Neural crest cell (in vitro differentiated cells): ENCODE data around the gene TMEM182. TPM values are rescaled to one million over a fixed set of nuclear protein-coding genes. Genes with fewer than 3 reads are reported as not detected.

Experiments used
- DNase-seq: peaks from one replicate; pipeline ENCODE4 v3.0.0; 2021; ENCODE audit warnings: low read depth, mixed read lengths, low spot score
- H3K27ac Mint-ChIP-seq: one replicate; pipeline ENCODE4 v1.8.0; 2021; ENCODE audit warnings: mild to moderate bottlenecking, mixed read lengths; ENCODE audit not compliant: unreplicated experiment
- H3K27me3 Mint-ChIP-seq: 2 replicates; pipeline ENCODE4 v1.8.0; 2021; ENCODE audit warnings: low read depth, mild to moderate bottlenecking, mixed read lengths
- H3K36me3 Mint-ChIP-seq: 2 replicates; pipeline ENCODE4 v1.8.0; 2021; ENCODE audit warnings: low read depth, mild to moderate bottlenecking, mixed read lengths
- H3K4me1 Mint-ChIP-seq: 2 replicates; pipeline ENCODE4 v1.8.0; 2021; ENCODE audit warnings: mixed read lengths
- H3K4me3 Mint-ChIP-seq: one replicate; pipeline ENCODE4 v1.8.0; 2021; ENCODE audit warnings: mild to moderate bottlenecking, mixed read lengths
- H3K9me3 Mint-ChIP-seq: 2 replicates; pipeline ENCODE4 v1.8.0; 2021; ENCODE audit warnings: mixed read lengths
- CTCF ChIP-seq: fragments of 200-600 bp; sonication (generic); conservative IDR thresholded peaks from 2 replicates; pipeline ENCODE4 v1.5.0; 2021; ENCODE audit warnings: antibody characterized with exemption, mild to moderate bottlenecking
- total RNA-seq: library from RNA; stranded (reverse); gene quantifications from 2 replicates; pipeline ENCODE4 v1.2.1, GENCODE V29; 2021

Gene TMEM182
- total RNA-seq, 1 donor from 2014 or later = 5.9 TPM

- TF ChIP-seq CTCF = no peak
- peaks cover 3% of the 10 kb centered on the region for H3K9me3 Mint-ChIP-seq
- H3K4me1 Mint-ChIP-seq = no peaks in the 10 kb centered on the region
These were observed 8.7 kb downstream of the TMEM182 start for GRCh38 chr2:102770506-102770905.

GRCh38 chr2:102771114-102771513, 9.3 kb downstream of the TMEM182 start:
- peaks cover 16% of the 10 kb centered on the region for H3K36me3 Mint-ChIP-seq
- no peak for TF ChIP-seq CTCF
- DNase-seq = no peak
- H3K4me1 Mint-ChIP-seq = no peaks in the 10 kb centered on the region
- no peak overlapping the region for H3K4me3 Mint-ChIP-seq
- peaks cover 3% of the 10 kb centered on the region for H3K9me3 Mint-ChIP-seq
- H3K27me3 Mint-ChIP-seq = no peaks in the 10 kb centered on the region
- H3K27ac Mint-ChIP-seq = no peak overlapping the region

More at GRCh38 chr2:102770506-102770905, 8.7 kb downstream of the TMEM182 start:
- no peak for DNase-seq
- Mint-ChIP-seq H3K4me3 (no peak overlapping the region), H3K27ac (no peak overlapping the region), H3K36me3 (peaks cover 16% of the 10 kb centered on the region), H3K27me3 (no peaks in the 10 kb centered on the region)

GRCh38 chr2:102772659-102773058, 10.8 kb downstream of the TMEM182 start:
- Mint-ChIP-seq H3K36me3 (peaks cover 18% of the 10 kb centered on the region), H3K4me1 (no peaks in the 10 kb centered on the region), H3K4me3 (no peak overlapping the region), H3K9me3 (peaks cover 10% of the 10 kb centered on the region), H3K27me3 (no peaks in the 10 kb centered on the region), H3K27ac (no peak overlapping the region)
- TF ChIP-seq CTCF = no peak
- no peak for DNase-seq

- Mint-ChIP-seq H3K36me3 (peaks cover 14% of the 10 kb centered on the region), H3K9me3 (peaks cover 10% of the 10 kb centered on the region), H3K4me3 (no peak overlapping the region), H3K27ac (no peak overlapping the region), H3K4me1 (no peaks in the 10 kb centered on the region), H3K27me3 (no peaks in the 10 kb centered on the region)
- no peak for DNase-seq
- no peak for TF ChIP-seq CTCF
These were observed 11.4 kb downstream of the TMEM182 start for GRCh38 chr2:102773149-102773705.

- no peak for TF ChIP-seq CTCF
- no peak overlapping the region for H3K27ac Mint-ChIP-seq
- peaks cover 12% of the 10 kb centered on the region for H3K36me3 Mint-ChIP-seq
- no peaks in the 10 kb centered on the region for H3K27me3 Mint-ChIP-seq
- peaks cover 11% of the 10 kb centered on the region for H3K9me3 Mint-ChIP-seq
- H3K4me1 Mint-ChIP-seq = no peaks in the 10 kb centered on the region
- no peak for DNase-seq
- H3K4me3 Mint-ChIP-seq = no peak overlapping the region
These were observed 16.4 kb downstream of the TMEM182 start for GRCh38 chr2:102778260-102778659.
